ENCODE measurements around the gene TMEM140.
"Not testable (repeated sequence)": the region's sequence is repeated elsewhere in the genome, so short reads cannot be mapped to it uniquely, and the experiment has no call there.

TMEM140 gene

DNA sequence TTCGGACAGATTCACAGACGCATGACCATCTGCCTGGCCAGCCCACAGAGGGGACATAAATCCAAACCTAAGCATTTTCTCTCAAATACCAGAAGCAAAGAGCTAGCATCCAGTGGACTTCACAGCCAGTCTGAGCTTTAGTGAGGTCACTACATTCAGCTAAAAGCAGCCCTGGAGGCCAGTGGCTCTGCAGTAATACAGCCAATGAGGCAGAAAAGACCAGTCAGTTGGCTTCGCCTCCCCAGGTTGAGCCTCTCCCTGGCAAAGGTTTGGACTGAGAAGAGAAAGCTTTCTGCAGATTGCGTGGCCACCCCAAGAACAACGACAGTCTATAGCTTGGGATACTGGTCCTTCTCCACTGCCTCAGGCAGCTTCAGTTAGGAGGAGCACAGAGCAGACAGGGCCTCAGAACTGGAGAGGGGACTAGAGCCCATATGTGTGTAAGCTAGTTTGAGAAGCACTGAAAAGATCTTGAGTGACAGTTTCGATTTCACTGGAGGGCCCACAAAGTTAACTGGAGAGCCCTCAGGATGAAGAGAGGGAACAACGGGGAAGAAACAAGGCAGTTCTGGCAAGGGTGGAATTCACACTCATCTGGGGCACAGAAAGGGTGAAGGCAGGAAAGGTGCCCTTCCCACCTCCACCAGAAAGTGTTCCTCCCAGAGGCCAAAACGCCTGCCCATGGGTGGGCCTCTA, 59.7 kb downstream of the TMEM140 start:
- H3K4me3 ChIP-seq (ENCODE audit: low read depth, low read length), result peak overlapping the region; percentile 15
- DNase-seq (ENCODE audit: low read depth), result peak; percentile 35
- no peak for TF ChIP-seq CTCF (IDR thresholded peaks at IDR 0.05; ENCODE audit: insufficient read depth, low read depth, low read length, missing control alignments)

GRCh38 chr7:135208102-135208793, 60.4 kb downstream of the TMEM140 start:
- no peak for DNase-seq (ENCODE audit: low read depth)
- TF ChIP-seq CTCF (IDR thresholded peaks at IDR 0.05; ENCODE audit: insufficient read depth, low read depth, low read length, missing control alignments), result no peak
- peak overlapping the region; percentile 15; the same call in 1 of the 2 replicates for H3K4me3 ChIP-seq (ENCODE audit: low read depth, low read length)

DNA sequence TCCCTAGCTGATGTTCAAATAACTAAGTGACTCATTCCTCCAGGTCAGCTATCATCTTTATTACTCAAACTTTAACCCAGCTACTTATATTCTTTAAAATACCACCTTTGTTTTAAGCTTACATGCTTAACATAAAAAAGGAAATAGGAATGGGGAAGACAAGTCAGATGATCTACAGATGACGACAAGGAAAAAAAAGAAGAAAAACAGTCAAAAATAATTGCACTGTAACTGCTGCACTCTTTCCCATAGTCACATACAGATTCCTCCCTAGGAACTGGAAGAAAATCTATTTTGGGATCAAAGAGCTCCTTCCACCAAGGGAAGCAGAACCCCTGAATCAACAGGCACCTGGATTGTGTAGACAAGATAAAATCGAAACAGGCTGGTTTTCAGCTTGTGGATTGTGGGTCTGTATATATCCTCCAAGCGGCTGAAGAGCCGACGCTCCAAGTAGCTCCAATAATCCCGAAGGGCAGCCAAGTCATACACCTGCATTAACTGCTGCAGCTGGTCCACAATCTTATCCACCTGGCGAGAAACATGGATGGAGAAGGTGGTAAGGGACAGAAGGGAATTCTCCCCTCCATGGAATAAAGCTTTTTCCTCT, 61.5 kb downstream of the TMEM140 start:
- no peak for DNase-seq (ENCODE audit: low read depth)
- no peak overlapping the region for H3K4me3 ChIP-seq (ENCODE audit: low read depth, low read length)
- no peak for TF ChIP-seq CTCF (IDR thresholded peaks at IDR 0.05; ENCODE audit: insufficient read depth, low read depth, low read length, missing control alignments)

- no peak for TF ChIP-seq CTCF (IDR thresholded peaks at IDR 0.05; ENCODE audit: insufficient read depth, low read depth, low read length, missing control alignments)
- peak; percentile 35 for DNase-seq (ENCODE audit: low read depth)
- H3K4me3 ChIP-seq (ENCODE audit: low read depth, low read length), result peak overlapping the region; percentile 81
These were observed 63.0 kb downstream of the TMEM140 start for GRCh38 chr7:135210888-135211178.

DNA sequence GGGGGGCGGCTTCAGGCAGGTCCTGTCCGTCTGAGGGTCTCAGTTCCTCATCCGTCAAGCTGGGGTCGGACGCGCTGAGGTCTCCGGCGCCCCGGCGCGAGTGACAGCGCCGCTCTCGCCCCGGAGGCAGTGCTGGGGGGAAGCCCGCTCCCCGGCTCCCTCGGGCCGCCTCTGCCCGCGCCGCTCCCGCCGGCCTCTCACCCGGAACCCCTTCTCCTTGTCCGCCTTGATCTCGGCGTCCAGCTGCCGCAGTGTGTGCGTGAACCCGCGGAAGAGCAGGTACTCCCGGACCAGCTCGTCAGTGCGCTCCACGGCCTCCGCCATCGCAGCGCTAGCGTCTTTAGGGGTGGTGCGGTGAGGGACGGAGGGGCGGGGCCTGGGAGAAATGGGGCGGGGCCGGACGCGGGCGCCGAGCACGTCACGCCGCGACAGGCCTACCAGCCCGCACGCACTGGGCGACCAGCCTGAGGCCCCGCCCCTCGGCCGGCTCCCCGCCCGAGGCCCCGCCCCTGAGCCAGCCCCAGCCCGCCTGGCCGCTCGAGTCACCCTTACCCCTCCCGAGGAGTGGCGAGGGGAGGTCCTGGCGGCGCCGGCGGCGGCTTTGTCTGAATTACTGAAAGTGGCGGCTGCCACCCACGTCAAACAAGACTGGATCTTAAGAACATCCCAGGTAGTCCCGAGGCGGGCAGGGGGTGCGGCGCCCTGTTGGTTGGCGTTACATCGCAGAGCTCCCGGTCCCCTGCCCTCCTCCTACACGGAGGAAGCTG, 63.5 kb downstream of the TMEM140 start, which contains the start of gene WDR91:
TSS of gene WDR91 (minus strand) at position 348 of the 767 bp plus-strand sequence. CDS start at position 324, 24 bp downstream.
- no peak for TF ChIP-seq CTCF (IDR thresholded peaks at IDR 0.05; ENCODE audit: insufficient read depth, low read depth, low read length, missing control alignments)
- DNase-seq (ENCODE audit: low read depth), result peak; percentile 96
- peak within 1 kb of the TSS; percentile 81 for H3K4me3 ChIP-seq (ENCODE audit: low read depth, low read length)

DNA sequence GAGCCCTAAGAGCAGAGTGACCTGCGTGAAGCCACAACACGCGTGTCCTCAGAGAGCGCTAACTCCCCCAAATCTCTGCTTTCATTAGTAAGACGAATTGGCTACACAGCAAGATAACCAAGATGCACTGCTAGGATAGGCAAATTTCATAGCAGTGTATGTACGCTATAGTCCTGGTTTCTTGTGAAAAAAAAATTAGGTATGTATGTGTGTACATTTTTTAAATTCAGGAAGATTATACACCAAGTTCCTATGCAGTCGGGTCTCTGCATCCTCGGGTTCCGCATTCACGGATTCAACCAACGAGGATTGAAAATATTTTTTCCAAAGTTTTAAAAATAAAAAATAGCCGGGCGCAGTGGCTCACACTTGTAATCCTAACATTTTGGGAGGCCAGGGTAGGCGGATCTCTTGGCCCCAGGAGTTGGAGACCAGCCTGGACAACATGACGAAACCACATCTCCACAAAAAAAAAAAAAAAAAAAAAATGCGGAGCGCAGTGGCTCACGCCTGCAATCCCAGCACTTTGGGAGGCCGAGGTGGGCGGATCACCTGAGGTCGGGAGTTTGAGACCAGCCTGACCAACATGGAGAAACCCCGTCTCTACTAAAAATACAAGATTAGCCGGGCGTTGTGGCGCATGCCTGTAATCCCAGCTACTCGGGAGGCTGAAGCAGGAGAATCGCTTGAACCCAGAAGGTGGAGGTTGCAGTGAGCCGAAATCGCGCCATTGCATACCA, 64.2 kb downstream of the TMEM140 start:
- peak overlapping the region; percentile 80 for H3K4me3 ChIP-seq (ENCODE audit: low read depth, low read length)
- not testable (repeated sequence) for DNase-seq (ENCODE audit: low read depth)
